ENCODE data around the gene PLA2G12B.

- no peak for TF ChIP-seq GATA2 (IDR thresholded peaks at IDR 0.05; ENCODE audit: low read depth, low read length)
- TF ChIP-seq GATA3 (IDR thresholded peaks at IDR 0.05; ENCODE audit: low read depth, low read length): no peak
Measured at GRCh38 chr10:72928798-72929197, 25.8 kb downstream of the PLA2G12B start.

Data from SH-SY5Y (cell line).